Stimulated activated CD4-positive, alpha-beta T cell treated with anti-CD3 and anti-CD28 coated beads, Interleukin-2, amount 100 ng/mL, for 48 hours (primary cell): ENCODE data around the gene SPATA31A1.
"Not testable (repeated sequence)": the region's sequence is repeated elsewhere in the genome, so short reads cannot be mapped to it uniquely, and the experiment has no call there.

Experiments
- DNase-seq, 2 donors: peaks; one replicate each; pipeline ENCODE4 v3.0.0-alpha.2; 2020

SPATA31A1 gene

GRCh38 chr9:39355369-39355768 is at the start of gene SPATA31A1:
SPATA31A1 (plus strand) TSS chr9:39355669; CDS start chr9:39355731, 62 bp downstream.
- DNase-seq, result not testable (repeated sequence)

- DNase-seq, result not testable (repeated sequence)
These were observed 52.1 kb downstream of the SPATA31A1 start for GRCh38 chr9:39407261-39408204.

- not testable (repeated sequence) for DNase-seq
These were observed 55.9 kb downstream of the SPATA31A1 start for GRCh38 chr9:39411254-39411940.
